ENCODE results near the gene MNS1.

DNA sequence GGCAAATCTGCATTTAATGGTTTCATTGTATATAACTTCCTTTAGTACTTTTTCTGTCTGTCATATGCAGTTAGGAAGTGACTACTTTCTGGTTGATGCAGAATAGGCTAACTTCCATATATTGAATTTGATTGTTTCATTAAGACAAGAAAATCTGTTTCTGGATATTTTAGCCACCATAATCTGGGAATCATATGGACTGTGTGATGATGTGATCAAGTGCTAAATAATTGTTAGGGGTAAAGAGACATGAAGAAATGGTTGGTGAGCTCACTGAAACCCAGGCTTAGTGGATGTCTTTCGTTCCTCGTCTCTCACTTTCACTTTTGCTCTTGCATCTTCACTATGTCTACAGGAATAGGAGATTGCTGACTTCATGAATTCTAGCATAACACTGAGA, 3.5 kb upstream of the MNS1 start:
- TF ChIP-seq, protein P1, sequence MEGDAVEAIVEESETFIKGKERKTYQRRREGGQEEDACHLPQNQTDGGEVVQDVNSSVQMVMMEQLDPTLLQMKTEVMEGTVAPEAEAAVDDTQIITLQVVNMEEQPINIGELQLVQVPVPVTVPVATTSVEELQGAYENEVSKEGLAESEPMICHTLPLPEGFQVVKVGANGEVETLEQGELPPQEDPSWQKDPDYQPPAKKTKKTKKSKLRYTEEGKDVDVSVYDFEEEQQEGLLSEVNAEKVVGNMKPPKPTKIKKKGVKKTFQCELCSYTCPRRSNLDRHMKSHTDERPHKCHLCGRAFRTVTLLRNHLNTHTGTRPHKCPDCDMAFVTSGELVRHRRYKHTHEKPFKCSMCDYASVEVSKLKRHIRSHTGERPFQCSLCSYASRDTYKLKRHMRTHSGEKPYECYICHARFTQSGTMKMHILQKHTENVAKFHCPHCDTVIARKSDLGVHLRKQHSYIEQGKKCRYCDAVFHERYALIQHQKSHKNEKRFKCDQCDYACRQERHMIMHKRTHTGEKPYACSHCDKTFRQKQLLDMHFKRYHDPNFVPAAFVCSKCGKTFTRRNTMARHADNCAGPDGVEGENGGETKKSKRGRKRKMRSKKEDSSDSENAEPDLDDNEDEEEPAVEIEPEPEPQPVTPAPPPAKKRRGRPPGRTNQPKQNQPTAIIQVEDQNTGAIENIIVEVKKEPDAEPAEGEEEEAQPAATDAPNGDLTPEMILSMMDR (IDR thresholded peaks at IDR 0.05; ENCODE audit: low read depth, low read length): no peak
- TF ChIP-seq EZH2phosphoT487 (IDR thresholded peaks at IDR 0.05; ENCODE audit: low read depth): no peak

Measured in OCI-LY3 (cell line).